Fibroblast of mammary gland (primary cell): ENCODE measurements around the gene KCNQ1.

Experiments used
- DNase-seq: peaks from one replicate; pipeline ENCODE4 v3.0.0-alpha.2; 2010; ENCODE audit warnings: low read depth
- H3K4me3 ChIP-seq: 2 replicates; pipeline ENCODE4 v1.5.1; 2011; ENCODE audit warnings: low read depth, mild to moderate bottlenecking, low read length, moderate library complexity; ENCODE audit not compliant: control insufficient read depth
- TF ChIP-seq, protein P1 (sequence below): conservative IDR thresholded peaks from 2 replicates; pipeline ENCODE4 v1.5.1; 2011; ENCODE audit warnings: low read depth, low read length, inconsistent platforms; ENCODE audit not compliant: control insufficient read depth, insufficient read depth

Gene KCNQ1

GRCh38 chr11:2510626-2511402 lies 66.0 kb downstream of the KCNQ1 start:
- no peak overlapping the region for H3K4me3 ChIP-seq
- no peak for DNase-seq
- TF ChIP-seq, protein P1, sequence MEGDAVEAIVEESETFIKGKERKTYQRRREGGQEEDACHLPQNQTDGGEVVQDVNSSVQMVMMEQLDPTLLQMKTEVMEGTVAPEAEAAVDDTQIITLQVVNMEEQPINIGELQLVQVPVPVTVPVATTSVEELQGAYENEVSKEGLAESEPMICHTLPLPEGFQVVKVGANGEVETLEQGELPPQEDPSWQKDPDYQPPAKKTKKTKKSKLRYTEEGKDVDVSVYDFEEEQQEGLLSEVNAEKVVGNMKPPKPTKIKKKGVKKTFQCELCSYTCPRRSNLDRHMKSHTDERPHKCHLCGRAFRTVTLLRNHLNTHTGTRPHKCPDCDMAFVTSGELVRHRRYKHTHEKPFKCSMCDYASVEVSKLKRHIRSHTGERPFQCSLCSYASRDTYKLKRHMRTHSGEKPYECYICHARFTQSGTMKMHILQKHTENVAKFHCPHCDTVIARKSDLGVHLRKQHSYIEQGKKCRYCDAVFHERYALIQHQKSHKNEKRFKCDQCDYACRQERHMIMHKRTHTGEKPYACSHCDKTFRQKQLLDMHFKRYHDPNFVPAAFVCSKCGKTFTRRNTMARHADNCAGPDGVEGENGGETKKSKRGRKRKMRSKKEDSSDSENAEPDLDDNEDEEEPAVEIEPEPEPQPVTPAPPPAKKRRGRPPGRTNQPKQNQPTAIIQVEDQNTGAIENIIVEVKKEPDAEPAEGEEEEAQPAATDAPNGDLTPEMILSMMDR = no peak

- DNase-seq = no peak
- H3K4me3 ChIP-seq = no peak overlapping the region
- TF ChIP-seq, protein P1 = no peak
Measured at GRCh38 chr11:2511421-2512369, 66.9 kb downstream of the KCNQ1 start.

GRCh38 chr11:2512431-2513407 lies 67.9 kb downstream of the KCNQ1 start:
- H3K4me3 ChIP-seq = no peak overlapping the region
- TF ChIP-seq, protein P1 = no peak
- DNase-seq = no peak

- no peak overlapping the region for H3K4me3 ChIP-seq
- DNase-seq = no peak
- TF ChIP-seq, protein P1 = no peak
Measured at GRCh38 chr11:2513441-2513840, 68.6 kb downstream of the KCNQ1 start.

- TF ChIP-seq, protein P1 = no peak
- H3K4me3 ChIP-seq = no peak overlapping the region
- DNase-seq = no peak
Measured at GRCh38 chr11:2515401-2516275, 70.8 kb downstream of the KCNQ1 start.
